8988T (cell line): ENCODE results near the gene SMTN.

Experiments used
- DNase-seq: peaks from one replicate; pipeline ENCODE4 v3.0.0; 2011

Gene SMTN

GRCh38 chr22:31133911-31134310, 52.8 kb downstream of the SMTN start:
- no peak for DNase-seq

- DNase-seq = no peak
These were observed 53.6 kb downstream of the SMTN start for GRCh38 chr22:31134688-31135087.

GRCh38 chr22:31135706-31136105, 54.6 kb downstream of the SMTN start:
- no peak for DNase-seq

GRCh38 chr22:31136155-31136554, 55.0 kb downstream of the SMTN start:
- no peak for DNase-seq

GRCh38 chr22:31136711-31137110, 55.6 kb downstream of the SMTN start:
- no peak for DNase-seq

DNA sequence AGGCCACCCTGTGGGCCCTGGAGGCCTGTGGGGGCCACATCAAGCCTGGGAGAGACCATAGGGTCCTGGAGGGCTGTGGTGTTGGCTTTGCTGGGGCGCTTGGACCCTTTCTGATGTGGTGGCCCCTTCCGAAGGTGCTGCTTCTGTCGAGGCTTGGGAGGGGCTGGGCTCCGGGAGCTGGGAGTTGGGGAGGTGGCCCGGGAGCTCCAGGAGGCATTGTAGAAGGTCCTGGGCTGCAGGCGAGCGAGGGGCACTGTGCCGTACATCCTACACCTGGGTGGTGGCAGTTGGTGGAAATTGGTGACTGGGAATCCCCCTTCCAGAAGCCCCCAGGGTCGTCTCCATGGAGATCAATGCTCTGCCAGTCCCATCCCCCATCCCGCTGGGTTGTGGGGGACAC, 56.6 kb downstream of the SMTN start:
- no peak for DNase-seq

DNA sequence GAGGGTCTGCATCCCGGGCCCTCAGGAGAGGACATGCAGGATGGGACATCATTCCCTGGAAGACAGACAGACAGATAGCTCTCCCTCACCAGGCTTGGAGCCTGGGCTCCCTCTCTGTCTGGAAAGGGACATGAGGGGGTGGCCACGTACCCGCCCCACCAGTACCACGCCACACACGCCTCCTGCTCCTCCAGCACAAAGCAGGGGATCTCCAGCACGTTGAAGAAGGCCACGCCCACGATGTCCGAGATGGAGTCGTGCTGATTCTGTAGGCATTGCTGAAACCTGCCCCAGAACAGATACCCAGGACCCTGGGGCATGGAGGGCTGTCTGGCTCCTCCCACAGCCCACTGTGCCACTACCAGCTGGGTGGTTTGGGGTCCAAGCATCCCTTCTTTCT, 57.0 kb downstream of the SMTN start:
- DNase-seq = no peak

- DNase-seq = no peak
These were observed 57.9 kb downstream of the SMTN start for GRCh38 chr22:31139066-31139465.

DNA sequence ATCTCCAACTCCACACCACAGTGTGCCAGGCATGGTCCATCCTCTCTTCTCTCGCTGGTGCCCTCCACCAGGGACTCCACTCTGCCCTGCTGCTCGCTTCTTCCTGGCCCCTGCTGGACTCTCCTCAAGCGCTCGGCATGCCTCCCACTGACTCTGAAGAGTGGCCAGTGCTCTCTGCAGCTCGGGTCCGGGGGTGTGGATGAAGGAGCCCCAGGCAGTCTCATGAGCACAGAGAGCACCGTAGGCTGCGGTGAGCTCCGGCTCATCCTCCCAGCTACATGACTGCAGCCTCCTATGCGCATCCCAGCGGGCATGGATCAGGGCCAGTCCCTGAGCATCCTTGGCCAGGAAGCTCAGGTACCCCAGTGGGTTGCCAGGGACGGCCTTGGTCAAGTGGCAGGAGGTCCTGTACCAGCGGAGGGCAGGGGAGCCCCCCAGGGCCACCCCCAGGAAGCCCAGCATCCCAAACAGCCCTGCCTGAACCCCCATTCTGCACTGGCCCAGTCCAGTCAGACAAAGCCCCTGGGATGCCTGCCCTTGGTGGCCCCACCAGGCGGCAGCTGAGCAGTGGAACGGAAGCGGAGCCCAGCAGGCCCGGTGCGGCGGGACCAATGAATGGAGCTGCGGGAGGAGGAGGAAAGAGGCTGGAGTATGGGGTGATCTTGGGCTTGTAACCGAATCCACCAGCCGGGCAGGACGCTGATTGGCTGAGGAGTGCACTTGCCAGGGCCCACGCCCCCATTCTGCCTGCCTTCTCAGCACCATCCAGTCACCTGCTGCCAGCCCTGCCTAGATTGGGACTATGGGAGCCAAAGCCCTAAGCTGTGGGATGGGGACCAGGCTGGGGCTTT, 59.0 kb downstream of the SMTN start, which contains the start of gene PLA2G3:
TSS of gene PLA2G3 (minus strand) at position 643 of the 851 bp plus-strand sequence. CDS start at position 489, 154 bp downstream.
- DNase-seq = no peak

DNA sequence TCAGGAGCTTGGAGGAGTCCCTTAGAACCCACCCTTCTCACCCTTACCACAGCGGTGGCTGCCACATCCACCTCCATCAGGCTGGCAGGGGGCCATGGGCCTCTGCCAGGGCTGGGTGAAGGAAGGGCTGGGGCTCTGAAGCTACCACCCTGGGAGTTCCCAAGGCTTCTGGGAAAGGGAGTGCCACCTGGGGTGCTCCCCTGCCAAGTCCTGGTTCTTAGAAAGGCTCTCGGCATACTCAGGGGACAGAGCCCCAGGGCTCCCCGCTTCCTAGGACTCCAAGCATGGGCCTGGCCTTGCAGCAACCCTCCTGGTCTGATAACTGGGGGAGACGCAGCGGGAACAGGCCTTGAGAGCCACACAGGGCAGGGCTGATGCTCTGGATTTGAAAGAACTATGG, 59.6 kb downstream of the SMTN start:
- no peak for DNase-seq

DNA sequence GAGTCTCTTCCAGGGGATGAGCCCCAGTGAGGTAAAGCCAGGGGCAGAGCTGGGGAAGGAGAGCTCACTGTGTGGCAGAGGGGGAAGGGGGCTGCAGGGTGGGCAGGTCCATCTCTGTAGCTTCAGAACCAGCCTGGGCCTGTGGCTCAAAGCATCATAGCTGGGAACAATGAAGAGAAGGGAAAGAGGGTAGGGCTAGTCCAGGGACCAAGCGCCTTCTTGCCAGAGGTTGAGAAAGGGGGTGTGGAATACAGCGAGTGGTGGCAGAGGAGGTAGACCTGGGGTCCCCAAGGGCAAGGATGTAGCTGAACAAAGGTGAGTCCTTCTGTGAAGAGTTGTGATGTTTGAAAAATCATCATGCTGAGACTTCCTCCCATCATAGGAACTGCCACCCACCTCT, 60.4 kb downstream of the SMTN start:
- DNase-seq = no peak

DNA sequence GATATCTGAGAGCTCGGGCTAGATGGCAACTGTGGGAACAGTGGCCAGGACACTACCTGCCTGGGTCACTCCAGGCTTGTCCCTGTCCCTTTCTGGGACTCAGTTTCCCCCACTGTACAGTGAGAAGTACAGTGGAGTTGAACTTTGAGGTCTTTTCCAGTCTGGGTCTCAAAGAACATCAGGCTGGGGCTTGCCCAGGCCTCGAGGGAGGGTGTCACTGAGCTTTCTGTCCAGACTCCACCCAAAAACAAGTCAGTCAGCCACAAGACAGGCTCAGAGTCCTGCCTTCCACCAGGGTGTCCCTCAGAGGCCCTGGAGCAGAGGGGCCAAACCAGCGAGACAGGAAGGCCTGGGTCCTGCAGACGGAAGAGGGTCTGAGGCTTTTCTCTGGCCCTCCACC, 61.2 kb downstream of the SMTN start:
- DNase-seq = no peak

- no peak for DNase-seq
These were observed 61.9 kb downstream of the SMTN start for GRCh38 chr22:31143038-31143437.

DNA sequence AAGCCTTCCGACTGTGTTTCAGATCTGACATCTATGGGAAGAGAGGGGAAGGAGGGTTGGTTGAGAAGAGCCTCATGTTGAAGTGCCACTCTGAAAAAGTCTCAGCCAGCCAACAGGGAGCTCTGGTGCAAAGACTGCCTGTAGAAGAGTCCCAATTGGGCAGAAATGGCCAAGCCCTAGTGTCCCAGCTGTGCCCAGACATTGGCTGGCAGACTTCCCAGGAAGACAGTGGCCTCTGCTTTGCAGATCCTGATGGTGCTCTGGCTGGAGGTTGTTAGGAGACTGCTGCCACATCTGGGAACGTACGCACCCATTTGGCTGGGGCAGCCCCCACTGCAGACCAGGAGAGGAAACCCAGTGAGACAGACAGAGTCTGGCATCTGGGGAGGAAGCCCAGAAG, 62.4 kb downstream of the SMTN start:
- no peak for DNase-seq

DNA sequence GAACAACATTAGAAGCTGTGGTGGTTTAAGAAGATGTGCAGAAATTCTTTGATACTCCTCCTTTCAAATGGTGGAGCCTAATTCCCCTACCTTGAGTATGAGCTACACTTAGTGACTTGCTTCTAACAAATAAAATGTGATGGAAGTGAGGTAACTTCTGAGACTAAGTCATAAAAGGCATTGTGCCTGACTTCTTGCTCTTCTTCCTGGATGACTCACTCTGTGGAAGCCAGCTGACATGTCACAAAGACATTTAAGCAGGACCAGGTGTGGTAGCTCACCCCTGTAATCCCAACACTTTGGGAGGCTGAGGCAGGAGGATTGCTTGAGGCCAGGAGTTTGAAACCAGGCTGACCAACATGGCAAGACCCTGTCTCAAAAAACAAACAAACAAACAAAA, 63.1 kb downstream of the SMTN start:
- DNase-seq = no peak

GRCh38 chr22:31148488-31148887, 67.4 kb downstream of the SMTN start:
- no peak for DNase-seq

- DNase-seq = peak; percentile 60
These were observed 68.0 kb downstream of the SMTN start for GRCh38 chr22:31148953-31149627.

- DNase-seq = no peak
These were observed 69.5 kb downstream of the SMTN start for GRCh38 chr22:31150615-31151014.

DNA sequence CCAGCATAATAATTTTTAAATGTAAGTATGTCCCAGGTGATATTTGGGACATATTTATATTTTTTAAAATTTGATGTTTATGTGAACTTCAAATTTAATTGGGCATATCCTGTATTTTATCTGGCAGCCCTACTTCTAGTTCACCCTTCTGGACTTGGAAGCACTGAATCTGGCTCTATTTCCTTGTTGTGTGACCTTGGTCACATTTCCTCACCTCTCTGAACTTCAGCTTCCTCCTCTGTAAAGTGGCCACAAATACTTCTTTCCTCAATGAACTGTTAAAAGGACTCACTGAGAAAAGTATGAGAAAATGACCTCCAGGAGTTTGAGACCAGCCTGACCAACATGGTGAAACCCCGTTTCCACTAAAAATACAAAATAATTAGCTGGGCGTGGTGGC, 70.8 kb downstream of the SMTN start:
- DNase-seq = no peak

- DNase-seq = no peak
These were observed 72.2 kb downstream of the SMTN start for GRCh38 chr22:31153357-31153756.
